BLaER1 (cell line): Measurements from ENCODE around the gene COASY.

Experiments used
- H3K27ac ChIP-seq: shearing (Covaris generic); formaldehyde crosslinking; 2 replicates; pipeline ENCODE4 v1.8.1; 2022
- H3K27me3 ChIP-seq: shearing (Covaris generic); formaldehyde crosslinking; 2 replicates; pipeline ENCODE4 v1.8.1; 2022
- H3K36me3 ChIP-seq: shearing (Covaris generic); formaldehyde crosslinking; 2 replicates; pipeline ENCODE4 v1.8.1; 2022
- H3K4me1 ChIP-seq: shearing (Covaris generic); formaldehyde crosslinking; 2 replicates; pipeline ENCODE4 v1.8.1; 2022
- H3K4me2 ChIP-seq: shearing (Covaris generic); formaldehyde crosslinking; 2 replicates; pipeline ENCODE4 v1.8.1; 2022
- H3K4me3 ChIP-seq: shearing (Covaris generic); formaldehyde crosslinking; 2 replicates; pipeline ENCODE4 v1.8.1; 2022
- H3K9ac ChIP-seq: shearing (Covaris generic); formaldehyde crosslinking; 2 replicates; pipeline ENCODE4 v1.8.1; 2022
- H3K9me3 ChIP-seq: shearing (Covaris generic); formaldehyde crosslinking; 2 replicates; pipeline ENCODE4 v1.8.1; 2022
- H4K20me1 ChIP-seq: shearing (Covaris generic); formaldehyde crosslinking; 2 replicates; pipeline ENCODE4 v1.8.1; 2022
- Cebpa-rat ChIP-seq: shearing (Covaris generic); IDR thresholded peaks from 2 replicates; pipeline ENCODE4 v1.8.1; 2022

Gene COASY

GRCh38 chr17:42573095-42573494, 11.1 kb downstream of the COASY start:
- H3K27me3 ChIP-seq = no peaks in the 10 kb centered on the region
- H4K20me1 ChIP-seq = peaks cover 23% of the 10 kb centered on the region
- no peak for TF ChIP-seq Cebpa-rat
- peaks cover 32% of the 10 kb centered on the region for H3K4me1 ChIP-seq
- H3K36me3 ChIP-seq = peaks cover 81% of the 10 kb centered on the region
- peak overlapping the region; percentile 36; the same call in 1 of the 2 replicates for H3K9ac ChIP-seq
- H3K27ac ChIP-seq = no peak overlapping the region
- H3K4me2 ChIP-seq = no peak overlapping the region
- no peaks in the 10 kb centered on the region for H3K9me3 ChIP-seq
- H3K4me3 ChIP-seq = no peak overlapping the region

- Histone ChIP-seq H3K4me1 (peaks cover 35% of the 10 kb centered on the region), H4K20me1 (peaks cover 14% of the 10 kb centered on the region), H3K36me3 (peaks cover 72% of the 10 kb centered on the region), H3K27me3 (no peaks in the 10 kb centered on the region), H3K4me2 (no peak overlapping the region), H3K27ac (no peak overlapping the region), H3K9ac (no peak overlapping the region), H3K4me3 (no peak overlapping the region), H3K9me3 (no peaks in the 10 kb centered on the region)
- no peak for TF ChIP-seq Cebpa-rat
Measured at GRCh38 chr17:42574463-42574862, 12.5 kb downstream of the COASY start.

DNA sequence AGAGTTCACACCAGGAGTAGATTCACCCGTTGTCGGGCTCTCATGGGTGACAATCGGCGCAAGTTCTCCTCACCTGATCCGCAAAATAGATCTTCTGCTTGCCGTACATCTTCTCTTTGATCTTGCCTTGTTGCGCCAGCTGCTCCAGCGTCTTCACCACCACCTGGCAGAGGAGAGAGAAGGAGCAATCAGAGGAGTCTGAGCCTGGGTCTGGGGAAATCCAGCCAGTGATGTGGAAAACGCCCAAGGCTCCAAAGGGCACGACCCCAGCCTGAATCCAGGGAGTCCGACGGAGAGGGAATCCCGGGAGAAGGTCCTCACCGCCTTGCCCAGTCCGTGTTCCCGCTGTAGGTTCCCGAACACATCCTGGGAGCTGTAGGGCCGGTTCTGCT, 15.2 kb downstream of the COASY start:
- H3K36me3 ChIP-seq = peaks cover 72% of the 10 kb centered on the region
- H4K20me1 ChIP-seq = peaks cover 1% of the 10 kb centered on the region; the same call in 1 of the 2 replicates
- H3K9me3 ChIP-seq = no peaks in the 10 kb centered on the region
- H3K27ac ChIP-seq = peak overlapping the region; percentile 78
- no peaks in the 10 kb centered on the region for H3K27me3 ChIP-seq
- peak overlapping the region; percentile 81 for H3K9ac ChIP-seq
- peaks cover 36% of the 10 kb centered on the region for H3K4me1 ChIP-seq
- H3K4me2 ChIP-seq = peak overlapping the region; percentile 97
- TF ChIP-seq Cebpa-rat = no peak
- peak overlapping the region; percentile 82 for H3K4me3 ChIP-seq

- H3K4me2 ChIP-seq = peak within 1 kb of the TSS; percentile 97
- no peaks in the 10 kb centered on the region for H3K9me3 ChIP-seq
- H3K36me3 ChIP-seq = peaks cover 72% of the 10 kb centered on the region
- H3K9ac ChIP-seq = peak within 1 kb of the TSS; percentile 81
- peak within 1 kb of the TSS; percentile 78 for H3K27ac ChIP-seq
- H3K4me3 ChIP-seq = peak within 1 kb of the TSS; percentile 82
- no peaks in the 10 kb centered on the region for H3K27me3 ChIP-seq
- TF ChIP-seq Cebpa-rat = no peak
- H3K4me1 ChIP-seq = peaks cover 36% of the 10 kb centered on the region
- H4K20me1 ChIP-seq = no peaks in the 10 kb centered on the region
Measured at GRCh38 chr17:42577532-42578281, 15.8 kb downstream of the COASY start, which contains the start of gene PSMC3IP. Gene PSMC3IP (minus strand): TSS chr17:42577729. CDS start chr17:42577686, 43 bp downstream.

DNA sequence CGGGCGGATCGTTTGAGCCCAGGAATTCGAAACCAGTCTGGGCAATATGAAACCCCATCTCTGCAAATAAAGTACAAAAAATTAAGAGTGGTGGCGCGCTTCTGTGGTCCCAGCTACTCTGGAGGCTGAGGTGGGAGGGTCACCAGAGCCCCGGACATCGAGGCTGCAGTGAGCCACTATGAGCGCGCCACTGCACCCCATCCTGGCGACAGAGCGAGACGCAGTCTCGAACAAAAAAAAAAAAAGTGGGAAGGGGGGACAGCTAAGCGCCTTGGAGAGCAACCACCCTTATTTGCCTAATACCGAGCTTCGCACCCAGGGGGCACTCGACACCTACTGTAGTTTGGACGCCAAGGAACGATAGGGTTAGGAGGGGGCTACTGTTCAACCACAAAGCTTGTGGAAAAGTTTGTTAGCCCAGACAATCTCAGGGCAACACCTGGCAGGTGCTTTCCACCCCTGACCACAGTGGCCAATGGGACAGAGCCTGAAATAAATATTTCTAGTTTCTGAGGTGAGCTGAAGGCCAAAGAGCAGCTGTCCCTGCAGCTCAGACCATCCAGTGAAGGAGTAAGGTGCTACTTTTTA, 16.4 kb downstream of the COASY start:
- H3K4me3 ChIP-seq = peak overlapping the region; percentile 82

DNA sequence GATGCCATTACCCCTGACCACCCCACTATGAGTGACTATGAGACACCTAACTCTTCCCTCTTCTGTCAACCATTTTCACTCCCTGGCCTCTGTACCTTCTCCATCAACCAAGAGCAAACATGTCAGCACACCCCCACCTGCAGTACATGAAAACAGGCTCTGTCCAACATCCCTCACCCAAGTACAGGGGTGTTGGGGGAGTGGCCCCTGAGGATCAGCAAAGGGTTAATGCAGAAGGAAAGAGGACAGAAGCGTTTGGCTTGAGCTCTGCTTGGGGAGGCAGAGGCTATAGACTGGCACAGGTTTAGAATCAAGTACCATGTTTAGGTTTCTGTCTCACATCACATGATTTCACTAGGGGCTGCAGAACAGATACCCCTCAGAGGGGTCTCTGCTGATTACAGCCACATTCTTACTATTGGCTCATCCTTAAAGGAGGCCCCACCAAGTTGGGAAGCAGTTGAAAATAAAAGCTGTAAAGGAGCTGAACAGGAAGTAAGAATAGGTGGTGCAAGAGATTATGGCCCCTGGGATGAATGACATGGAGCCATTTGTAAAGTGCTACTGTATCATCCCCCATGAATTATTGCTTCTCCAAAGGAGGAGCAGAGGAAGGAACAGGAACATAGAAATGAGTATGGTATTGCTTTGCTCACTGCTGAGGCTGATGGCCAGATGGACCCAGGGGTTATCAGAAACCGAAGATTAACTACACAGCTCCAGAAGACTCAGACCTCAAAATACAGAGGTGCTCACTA, 18.0 kb downstream of the COASY start:
- no peak overlapping the region for H3K27ac ChIP-seq
- no peaks in the 10 kb centered on the region for H3K9me3 ChIP-seq
- no peaks in the 10 kb centered on the region for H4K20me1 ChIP-seq
- TF ChIP-seq Cebpa-rat = no peak
- H3K36me3 ChIP-seq = peaks cover 72% of the 10 kb centered on the region
- no peak overlapping the region for H3K4me3 ChIP-seq
- peaks cover 35% of the 10 kb centered on the region for H3K4me1 ChIP-seq
- no peaks in the 10 kb centered on the region for H3K27me3 ChIP-seq
- no peak overlapping the region for H3K9ac ChIP-seq
- no peak overlapping the region for H3K4me2 ChIP-seq

More for the DNA sequence above, 16.4 kb downstream of the COASY start:
- Histone ChIP-seq H3K9me3 (no peaks in the 10 kb centered on the region), H3K4me2 (peak overlapping the region; percentile 97), H3K4me1 (peaks cover 36% of the 10 kb centered on the region), H3K27me3 (no peaks in the 10 kb centered on the region), H3K27ac (peak overlapping the region; percentile 78), H3K36me3 (peaks cover 72% of the 10 kb centered on the region), H3K9ac (peak overlapping the region; percentile 81), H4K20me1 (no peaks in the 10 kb centered on the region)
- no peak for TF ChIP-seq Cebpa-rat

DNA sequence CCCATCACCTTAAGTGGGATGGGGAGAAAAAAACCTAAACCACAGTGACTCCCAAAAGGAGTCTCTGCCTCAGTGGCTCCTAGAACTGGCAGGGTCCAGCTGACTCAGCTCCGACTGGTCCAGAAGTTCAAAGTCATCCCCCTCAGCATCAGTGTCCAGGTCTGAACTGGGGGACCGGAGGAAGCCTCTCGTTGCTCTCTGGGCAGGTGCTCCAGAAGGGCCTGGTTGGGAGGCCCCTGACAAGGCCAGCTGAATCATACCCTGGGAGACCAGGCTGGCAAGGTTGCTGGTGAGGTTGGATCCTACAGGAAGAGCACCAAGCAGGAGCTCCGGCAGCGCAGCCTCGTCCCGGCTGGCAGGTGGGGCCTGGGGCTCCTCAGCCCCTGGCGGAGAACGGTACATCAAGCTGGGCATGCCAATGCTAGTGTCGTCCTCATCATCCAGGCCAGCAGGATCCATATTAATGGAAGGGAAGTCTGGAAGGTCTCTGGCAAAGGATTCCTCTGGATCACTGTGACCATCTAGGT, 19.9 kb downstream of the COASY start:
- H3K36me3 ChIP-seq = peaks cover 77% of the 10 kb centered on the region

DNA sequence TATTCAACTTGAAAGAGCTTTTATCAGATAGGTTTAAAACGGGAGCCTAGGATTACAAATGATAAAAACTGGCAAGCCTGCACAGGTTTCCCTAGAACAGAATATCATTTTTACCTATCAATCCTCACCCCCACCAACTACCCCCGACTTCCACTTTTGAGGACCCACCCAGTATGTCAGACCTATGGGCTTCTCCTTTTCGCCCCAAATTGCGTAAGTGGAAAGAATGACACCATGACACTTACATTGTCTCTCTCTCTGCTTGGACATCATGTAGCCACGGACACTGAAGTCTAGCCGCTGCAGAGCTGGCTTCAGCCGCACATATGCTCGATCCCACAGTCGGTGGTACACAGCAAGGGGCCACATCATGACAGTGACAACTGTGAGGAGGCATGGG, 22.9 kb downstream of the COASY start:
- Histone ChIP-seq H3K4me2 (no peak overlapping the region), H3K9ac (no peak overlapping the region), H3K27me3 (no peaks in the 10 kb centered on the region), H3K36me3 (peaks cover 100% of the 10 kb centered on the region), H4K20me1 (peaks cover 18% of the 10 kb centered on the region; the same call in 1 of the 2 replicates), H3K9me3 (no peaks in the 10 kb centered on the region), H3K4me1 (no peaks in the 10 kb centered on the region), H3K27ac (no peak overlapping the region), H3K4me3 (no peak overlapping the region)
- TF ChIP-seq Cebpa-rat = no peak

More for the DNA sequence above, 19.9 kb downstream of the COASY start:
- peaks cover 15% of the 10 kb centered on the region; the same call in 1 of the 2 replicates for H4K20me1 ChIP-seq
- peaks cover 16% of the 10 kb centered on the region for H3K4me1 ChIP-seq
- H3K4me3 ChIP-seq = no peak overlapping the region
- H3K27ac ChIP-seq = no peak overlapping the region
- H3K27me3 ChIP-seq = no peaks in the 10 kb centered on the region
- no peak overlapping the region for H3K9ac ChIP-seq
- no peak for TF ChIP-seq Cebpa-rat
- H3K9me3 ChIP-seq = no peaks in the 10 kb centered on the region
- H3K4me2 ChIP-seq = no peak overlapping the region

- peaks cover 100% of the 10 kb centered on the region for H3K36me3 ChIP-seq
- no peak overlapping the region for H3K9ac ChIP-seq
Measured at GRCh38 chr17:42585353-42585752, 23.4 kb downstream of the COASY start.

More at GRCh38 chr17:42585353-42585752, 23.4 kb downstream of the COASY start:
- Histone ChIP-seq H3K27me3 (no peaks in the 10 kb centered on the region), H3K4me1 (no peaks in the 10 kb centered on the region), H3K4me2 (no peak overlapping the region), H3K4me3 (no peak overlapping the region), H3K9me3 (no peaks in the 10 kb centered on the region), H3K27ac (no peak overlapping the region), H4K20me1 (peaks cover 18% of the 10 kb centered on the region; the same call in 1 of the 2 replicates)
- no peak for TF ChIP-seq Cebpa-rat
